Muscle of leg (tissue), 11 donors: Measurements from ENCODE around the gene SEMA6D. TPM values are rescaled to one million over a fixed set of nuclear protein-coding genes. Genes with fewer than 3 reads are reported as not detected.

Experiments
- DNase-seq: peaks from one replicate; pipeline ENCODE4 v3.0.0; 2013
- H3K27ac ChIP-seq: one replicate; pipeline ENCODE4 v1.5.1; 2013; ENCODE audit warnings: mild to moderate bottlenecking, low read length, control low read depth
- H3K27me3 ChIP-seq: one replicate; pipeline ENCODE4 v1.6.1; 2013; ENCODE audit warnings: low read length; ENCODE audit not compliant: control insufficient read depth, insufficient read depth
- H3K36me3 ChIP-seq: one replicate; pipeline ENCODE4 v1.6.1; 2013; ENCODE audit warnings: low read length; ENCODE audit not compliant: control insufficient read depth, insufficient read depth
- H3K4me1 ChIP-seq: one replicate; pipeline ENCODE4 v1.6.1; 2013; ENCODE audit warnings: low read length; ENCODE audit not compliant: control insufficient read depth, insufficient read depth
- H3K4me3 ChIP-seq: one replicate; pipeline ENCODE4 v1.5.1; 2013; ENCODE audit warnings: low read length, control low read depth
- H3K9me3 ChIP-seq: replicated peaks from 2 replicates; pipeline ENCODE4 v1.6.1; 2013; ENCODE audit warnings: low read depth, low read length; ENCODE audit not compliant: control insufficient read depth
- whole genome bisulfite sequencing: methylation state at CpG from one replicate; pipeline ENCODE4 v1.1.5; 2013; ENCODE audit warnings: missing lambda C conversion rate; ENCODE audit not compliant: insufficient coverage; 5-methylcytosine and 5-hydroxymethylcytosine counted together
- polyA plus RNA-seq, 8 donors: library from polyadenylated mRNA; unstranded; fragments of 120-200 nt; gene quantifications; one replicate each; pipeline versions ENCODE4 v1.2.1 to v1.2.3, GENCODE V29; 2013; ENCODE audit warnings: inconsistent platforms in 1 of 8, low replicate concordance in 1 of 8; ENCODE audit not compliant: insufficient read length in 8 of 8, insufficient read depth in 1 of 8
- total RNA-seq: library from RNA; stranded (reverse); fragments of 120-200 nt; gene quantifications from one replicate; pipeline ENCODE4 v1.2.4, GENCODE V29; 2013

Gene SEMA6D
- total and polyA plus RNA-seq, 9 donors: 35.0 to 69.5 (median 44.9) TPM

DNA sequence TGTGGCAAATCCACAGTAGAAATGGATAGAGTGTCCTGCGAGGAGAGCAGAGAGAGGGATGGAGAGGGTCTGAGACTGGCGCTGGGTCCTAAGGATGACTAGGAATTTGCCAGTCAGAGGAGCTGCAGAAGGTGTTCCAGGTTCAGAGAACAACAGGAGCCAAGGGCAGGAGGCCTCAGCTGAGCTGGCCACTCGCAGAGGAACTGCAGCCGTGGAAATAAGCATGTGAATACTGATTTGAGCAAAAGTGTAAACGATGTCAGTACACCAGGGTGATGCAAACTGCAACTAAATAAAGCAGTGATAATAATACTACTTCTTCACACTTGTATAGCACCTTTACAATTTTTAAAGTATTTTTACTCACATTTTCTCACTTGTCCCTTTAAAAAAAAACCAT, 24.6 kb downstream of the SEMA6D start:
- 91% methylated on average over 2 of the region's 5 CpGs for WGBS
- Histone ChIP-seq H3K27ac (no peak overlapping the region), H3K4me3 (no peak overlapping the region), H3K36me3 (peaks cover 27% of the 10 kb centered on the region), H3K27me3 (no peaks in the 10 kb centered on the region), H3K4me1 (no peaks in the 10 kb centered on the region), H3K9me3 (no peaks in the 10 kb centered on the region)
- DNase-seq: no peak

DNA sequence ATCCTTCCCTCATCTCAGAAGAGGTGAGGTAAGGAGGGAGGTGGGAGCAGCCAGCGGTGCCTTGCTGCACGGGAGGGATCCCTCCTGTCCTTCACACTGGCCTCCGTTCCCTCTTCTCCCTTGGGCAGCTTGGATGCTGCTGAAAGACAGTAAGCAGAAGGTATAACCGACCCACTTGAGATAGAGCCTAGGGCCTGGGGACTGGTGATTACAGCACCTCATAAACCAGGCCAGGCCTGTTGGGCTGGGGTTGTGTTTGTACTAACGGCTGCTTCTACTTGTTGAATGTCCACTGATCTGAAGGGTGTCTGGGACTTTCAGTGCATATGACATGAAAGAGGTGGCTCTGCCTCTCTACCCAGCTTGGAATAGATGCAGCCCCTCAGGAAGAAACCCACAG, 25.0 kb downstream of the SEMA6D start:
- 67% methylated on average over 1 of the region's 5 CpGs for WGBS
- Histone ChIP-seq H3K36me3 (peaks cover 27% of the 10 kb centered on the region), H3K27ac (no peak overlapping the region), H3K4me3 (no peak overlapping the region), H3K4me1 (no peaks in the 10 kb centered on the region), H3K27me3 (no peaks in the 10 kb centered on the region), H3K9me3 (no peaks in the 10 kb centered on the region)
- no peak for DNase-seq

DNA sequence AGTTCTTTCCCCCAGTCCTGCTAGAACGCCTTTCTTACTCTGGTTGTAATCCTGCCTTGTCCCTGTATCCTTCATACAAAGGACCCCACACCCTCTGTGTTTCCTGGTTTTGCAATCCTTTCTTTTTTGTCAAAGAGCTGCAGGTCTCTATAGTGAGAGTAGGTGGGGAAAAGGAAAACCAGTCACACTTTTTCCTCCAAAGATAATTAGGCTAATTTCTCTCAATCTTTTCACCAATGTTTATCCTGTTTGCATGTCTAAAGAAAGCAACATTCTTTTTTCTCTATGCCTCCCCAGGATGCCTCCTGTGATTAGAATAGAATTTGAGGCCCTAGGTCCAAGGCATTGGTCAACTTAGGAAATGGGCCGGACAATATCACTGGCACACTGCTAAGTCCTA, 25.4 kb downstream of the SEMA6D start:
- no peak overlapping the region for H3K27ac ChIP-seq
- no peaks in the 10 kb centered on the region for H3K9me3 ChIP-seq
- no peaks in the 10 kb centered on the region for H3K27me3 ChIP-seq
- no peaks in the 10 kb centered on the region for H3K4me1 ChIP-seq
- 80% methylated on average over 1 of the region's 2 CpGs for WGBS
- DNase-seq: no peak
- peaks cover 27% of the 10 kb centered on the region for H3K36me3 ChIP-seq
- H3K4me3 ChIP-seq: no peak overlapping the region

DNA sequence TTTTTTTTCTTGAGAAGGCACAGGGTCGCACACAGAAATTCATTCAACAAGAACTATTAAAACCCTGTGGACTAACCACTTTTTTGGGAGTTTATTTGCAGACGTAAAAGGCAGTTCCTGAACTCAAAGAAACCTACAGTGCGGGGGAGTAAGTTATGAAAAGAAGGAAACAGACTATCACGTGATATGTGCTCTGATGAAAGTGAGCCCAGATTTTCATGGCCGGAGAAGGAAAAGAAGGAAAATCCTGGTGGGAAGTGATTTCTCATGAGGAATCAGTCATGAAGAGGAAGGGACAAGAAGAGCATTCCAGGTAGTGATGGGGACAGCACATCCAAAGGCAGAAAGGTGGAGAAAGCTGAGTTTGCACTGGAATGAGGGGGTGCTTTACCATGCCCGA, 26.1 kb downstream of the SEMA6D start:
- DNase-seq: no peak
- Histone ChIP-seq H3K36me3 (peaks cover 27% of the 10 kb centered on the region), H3K4me1 (no peaks in the 10 kb centered on the region), H3K9me3 (no peaks in the 10 kb centered on the region), H3K27me3 (no peaks in the 10 kb centered on the region), H3K27ac (no peak overlapping the region), H3K4me3 (no peak overlapping the region)
- WGBS: 81% methylated on average over 3 of the region's 6 CpGs

DNA sequence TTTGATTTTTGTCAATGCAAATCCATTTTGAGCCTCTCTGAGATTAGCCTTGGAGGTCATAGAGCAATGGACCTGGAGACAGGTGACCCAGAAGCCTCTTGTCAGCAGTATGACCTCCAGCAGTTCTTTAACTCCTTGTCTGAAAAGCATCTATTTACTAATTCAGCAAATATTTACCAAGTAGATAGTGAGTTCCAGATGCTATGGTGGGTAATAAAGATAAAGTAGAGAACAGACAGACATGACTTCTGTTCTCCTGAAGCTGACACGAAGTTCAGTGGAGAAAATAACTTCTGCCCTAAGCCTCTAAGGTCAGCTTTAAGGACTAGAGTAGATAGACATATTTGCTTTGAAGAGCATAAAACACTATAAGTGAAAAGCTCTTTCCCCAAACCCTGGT, 26.6 kb downstream of the SEMA6D start:
- peaks cover 27% of the 10 kb centered on the region for H3K36me3 ChIP-seq
- no CpG with 5 or more reads among the region's 1 CpG for WGBS
- no peaks in the 10 kb centered on the region for H3K27me3 ChIP-seq
- H3K4me1 ChIP-seq: no peaks in the 10 kb centered on the region
- H3K9me3 ChIP-seq: no peaks in the 10 kb centered on the region
- H3K4me3 ChIP-seq: no peak overlapping the region
- no peak for DNase-seq
- no peak overlapping the region for H3K27ac ChIP-seq

DNA sequence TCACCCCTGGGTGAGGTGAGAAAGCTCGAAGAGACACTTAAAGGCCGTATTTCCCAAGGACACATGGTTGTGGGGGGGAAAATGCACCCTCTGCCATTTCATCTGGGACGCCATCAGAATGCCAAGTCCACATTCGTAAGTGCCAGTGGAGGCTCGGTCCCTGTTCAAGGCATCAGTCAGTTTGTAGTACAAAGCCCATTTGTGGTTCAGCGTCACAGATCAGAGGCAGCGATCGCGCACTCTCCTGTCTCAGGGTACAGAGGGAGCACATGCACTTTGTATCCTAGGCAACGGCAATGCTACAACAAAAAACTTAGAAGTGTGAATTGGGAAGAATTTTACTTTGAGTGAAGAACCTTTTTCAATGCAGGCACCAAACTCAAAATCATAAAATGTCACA, 27.2 kb downstream of the SEMA6D start:
- H3K4me1 ChIP-seq: no peaks in the 10 kb centered on the region
- no peaks in the 10 kb centered on the region for H3K27me3 ChIP-seq
- no peak overlapping the region for H3K4me3 ChIP-seq
- 92% methylated on average over 4 of the region's 10 CpGs for WGBS
- no peaks in the 10 kb centered on the region for H3K9me3 ChIP-seq
- no peak for DNase-seq
- H3K27ac ChIP-seq: no peak overlapping the region
- H3K36me3 ChIP-seq: peaks cover 27% of the 10 kb centered on the region

DNA sequence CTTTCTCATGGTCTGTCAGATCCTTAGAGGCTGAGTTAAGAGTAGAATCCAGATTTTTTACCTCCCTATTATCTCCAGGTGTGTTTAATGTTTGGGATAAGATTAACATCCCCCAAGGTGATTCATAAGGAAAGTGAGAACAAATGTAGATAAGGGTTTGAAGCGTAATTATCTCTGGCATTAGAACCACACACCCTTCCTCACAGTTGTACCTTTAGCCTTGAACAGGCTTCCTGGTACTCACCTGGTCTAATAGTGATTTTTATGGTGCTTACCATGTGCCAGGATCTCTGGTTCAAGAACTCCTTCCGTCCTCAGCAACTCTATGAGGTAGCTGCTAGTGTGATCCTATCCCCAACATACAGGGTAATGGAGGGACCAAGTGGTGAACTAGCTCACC, 27.7 kb downstream of the SEMA6D start:
- no peaks in the 10 kb centered on the region for H3K9me3 ChIP-seq
- no peaks in the 10 kb centered on the region for H3K4me1 ChIP-seq
- H3K36me3 ChIP-seq: peaks cover 27% of the 10 kb centered on the region
- 83% methylated on average over 1 of the region's 2 CpGs for WGBS
- H3K4me3 ChIP-seq: no peak overlapping the region
- no peak for DNase-seq
- H3K27ac ChIP-seq: no peak overlapping the region
- H3K27me3 ChIP-seq: no peaks in the 10 kb centered on the region

DNA sequence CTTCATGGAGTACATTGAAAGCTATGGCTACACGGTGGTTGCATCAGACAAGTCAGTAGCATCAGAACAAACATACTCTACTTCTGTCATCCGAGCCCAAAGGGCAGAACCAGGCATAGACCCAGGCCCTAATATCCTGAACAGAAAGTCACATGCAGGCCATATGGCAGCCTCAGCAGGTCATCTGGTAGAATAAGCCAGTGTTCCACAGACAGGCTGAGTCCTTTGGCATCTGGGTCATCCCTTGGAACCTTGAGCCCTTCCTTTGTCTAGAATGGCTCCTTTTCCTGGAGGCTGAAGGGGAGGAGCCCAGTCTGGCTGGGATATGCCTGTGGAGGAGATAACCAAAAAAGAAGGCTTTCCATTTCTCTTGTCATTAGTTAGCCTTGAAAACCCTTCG, 29.2 kb downstream of the SEMA6D start:
- no peak overlapping the region for H3K4me3 ChIP-seq
- no peaks in the 10 kb centered on the region for H3K9me3 ChIP-seq
- H3K27ac ChIP-seq: no peak overlapping the region
- WGBS: 81% methylated on average over 2 of the region's 3 CpGs
- H3K4me1 ChIP-seq: peaks cover 2% of the 10 kb centered on the region
- no peak for DNase-seq
- peaks cover 27% of the 10 kb centered on the region for H3K36me3 ChIP-seq
- H3K27me3 ChIP-seq: no peaks in the 10 kb centered on the region

DNA sequence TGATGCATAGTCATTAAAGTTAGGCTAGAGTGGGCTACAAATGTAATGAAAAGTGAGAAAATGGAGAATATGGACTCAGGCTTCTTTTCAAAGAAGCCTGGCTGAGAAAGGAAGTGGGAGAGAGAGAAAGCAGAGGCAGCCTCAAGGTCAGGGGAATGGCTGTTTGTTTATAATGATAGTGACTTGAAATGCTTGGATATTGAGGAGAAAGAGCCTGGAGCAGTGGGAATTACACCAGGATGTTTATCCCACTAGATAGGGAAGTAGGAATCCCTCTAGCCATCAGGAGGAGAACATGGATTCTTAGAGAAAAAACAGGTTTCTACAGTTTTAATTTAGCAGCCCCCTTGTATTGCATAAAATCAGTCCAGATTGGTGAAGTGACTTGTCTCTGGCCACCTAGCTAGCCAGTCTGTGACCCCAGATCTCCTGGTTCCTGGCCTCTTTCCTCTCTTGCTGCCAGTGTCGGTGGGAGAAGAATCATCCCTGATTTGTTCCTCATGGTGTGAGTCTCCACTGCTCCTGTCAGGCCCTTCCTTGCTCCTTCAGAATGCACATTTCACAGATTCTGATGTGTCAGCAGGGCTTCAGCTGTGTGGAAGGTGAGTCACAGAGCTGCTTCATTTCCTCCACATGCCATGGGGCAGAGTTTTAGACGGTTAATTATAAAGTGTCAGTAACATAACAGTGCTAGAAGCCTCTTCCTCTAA, 32.9 kb downstream of the SEMA6D start:
- no peak for DNase-seq
- Histone ChIP-seq H3K27me3 (no peaks in the 10 kb centered on the region), H3K36me3 (peaks cover 4% of the 10 kb centered on the region), H3K4me3 (no peak overlapping the region), H3K9me3 (peaks cover 10% of the 10 kb centered on the region), H3K4me1 (peaks cover 2% of the 10 kb centered on the region), H3K27ac (no peak overlapping the region)
- WGBS: no CpG with 5 or more reads among the region's 2 CpGs

DNA sequence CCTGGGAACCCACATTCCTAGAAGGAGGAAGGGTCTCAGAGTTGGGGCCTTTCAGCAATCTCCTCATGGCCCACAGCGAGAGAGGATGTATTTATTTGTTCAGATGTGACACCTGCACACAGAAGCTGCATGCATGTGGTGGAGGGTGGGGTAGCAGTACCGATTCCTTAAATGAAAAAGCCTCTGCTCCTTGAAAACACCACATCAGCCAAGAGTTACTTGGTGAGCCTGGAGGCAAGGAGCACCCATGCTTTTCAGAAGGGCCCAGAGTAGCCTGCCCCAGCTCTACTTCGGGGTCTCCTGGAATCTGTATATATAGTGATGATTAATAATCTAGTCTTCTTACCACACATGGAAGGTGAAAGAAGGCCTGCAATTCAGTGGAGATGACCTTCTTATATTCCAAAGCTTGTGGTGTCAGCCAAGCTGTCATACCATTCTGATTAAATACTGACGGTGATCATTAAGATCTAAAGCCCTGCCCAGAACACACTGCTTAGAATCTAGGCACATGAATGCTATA, 33.5 kb downstream of the SEMA6D start:
- H3K27ac ChIP-seq: no peak overlapping the region
- peaks cover 2% of the 10 kb centered on the region for H3K36me3 ChIP-seq
- H3K27me3 ChIP-seq: no peaks in the 10 kb centered on the region
- DNase-seq: no peak
- H3K4me1 ChIP-seq: peaks cover 2% of the 10 kb centered on the region
- H3K4me3 ChIP-seq: no peak overlapping the region
- 100% methylated on average over 1 of the region's 4 CpGs for WGBS
- peaks cover 12% of the 10 kb centered on the region for H3K9me3 ChIP-seq

DNA sequence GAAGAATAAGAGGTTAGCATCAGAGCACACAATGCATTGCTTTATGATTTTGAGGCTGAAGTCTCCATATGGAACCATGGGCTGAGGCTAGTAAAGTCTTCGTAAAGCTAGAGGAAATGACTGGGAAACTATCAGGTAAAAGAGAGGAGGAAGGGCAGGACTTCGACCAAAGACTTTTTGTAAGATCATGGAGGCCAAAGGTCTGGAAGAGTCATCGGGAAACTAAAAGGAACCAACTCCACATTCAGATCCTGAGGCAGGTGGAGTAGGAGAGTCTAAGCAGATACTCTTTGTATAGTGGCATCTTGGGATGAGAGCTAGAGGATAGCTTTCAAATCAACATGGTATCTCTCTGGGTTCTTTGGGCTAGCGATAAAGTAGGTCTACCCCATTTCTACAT, 36.3 kb downstream of the SEMA6D start:
- Histone ChIP-seq H3K27me3 (no peaks in the 10 kb centered on the region), H3K9me3 (peaks cover 12% of the 10 kb centered on the region), H3K4me1 (peaks cover 2% of the 10 kb centered on the region), H3K36me3 (no peaks in the 10 kb centered on the region), H3K27ac (no peak overlapping the region), H3K4me3 (no peak overlapping the region)
- DNase-seq: no peak
- WGBS: 90% methylated on average over 2 of the region's 4 CpGs
